Measurements from ENCODE around the gene SNRNP27.

GRCh38 chr2:69943843-69944525 lies 50.2 kb downstream of the SNRNP27 start:
- TF ChIP-seq MAX (IDR thresholded peaks at IDR 0.05): no peak
- no peak for TF ChIP-seq JUNB (IDR thresholded peaks at IDR 0.05)
- TF ChIP-seq, protein P1, sequence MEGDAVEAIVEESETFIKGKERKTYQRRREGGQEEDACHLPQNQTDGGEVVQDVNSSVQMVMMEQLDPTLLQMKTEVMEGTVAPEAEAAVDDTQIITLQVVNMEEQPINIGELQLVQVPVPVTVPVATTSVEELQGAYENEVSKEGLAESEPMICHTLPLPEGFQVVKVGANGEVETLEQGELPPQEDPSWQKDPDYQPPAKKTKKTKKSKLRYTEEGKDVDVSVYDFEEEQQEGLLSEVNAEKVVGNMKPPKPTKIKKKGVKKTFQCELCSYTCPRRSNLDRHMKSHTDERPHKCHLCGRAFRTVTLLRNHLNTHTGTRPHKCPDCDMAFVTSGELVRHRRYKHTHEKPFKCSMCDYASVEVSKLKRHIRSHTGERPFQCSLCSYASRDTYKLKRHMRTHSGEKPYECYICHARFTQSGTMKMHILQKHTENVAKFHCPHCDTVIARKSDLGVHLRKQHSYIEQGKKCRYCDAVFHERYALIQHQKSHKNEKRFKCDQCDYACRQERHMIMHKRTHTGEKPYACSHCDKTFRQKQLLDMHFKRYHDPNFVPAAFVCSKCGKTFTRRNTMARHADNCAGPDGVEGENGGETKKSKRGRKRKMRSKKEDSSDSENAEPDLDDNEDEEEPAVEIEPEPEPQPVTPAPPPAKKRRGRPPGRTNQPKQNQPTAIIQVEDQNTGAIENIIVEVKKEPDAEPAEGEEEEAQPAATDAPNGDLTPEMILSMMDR (IDR thresholded peaks at IDR 0.05): no peak
- TF ChIP-seq MAFK (IDR thresholded peaks at IDR 0.05; ENCODE audit: partially characterized antibody): no peak
- TF ChIP-seq EP300 (IDR thresholded peaks at IDR 0.05): no peak
- no peak for TF ChIP-seq CHD4 (IDR thresholded peaks at IDR 0.05; ENCODE audit: borderline replicate concordance)
